Heart left ventricle (tissue), 13 donors: Measurements from ENCODE around the gene SENP8.

ENCODE experiments used
- CTCF ChIP-seq, 12 donors: fragments of 200-600 bp; sonication (generic) in 4 of 12; IDR thresholded peaks; one replicate each; pipeline versions ENCODE4 v1.5.0 to v1.8.0; 2018 to 2022; ENCODE audit warnings: antibody characterized with exemption in 12 of 12, mild to moderate bottlenecking in 5 of 12
- POLR2A ChIP-seq, 2 donors: fragments of 450-650 bp; IDR thresholded peaks; one replicate each; pipeline ENCODE4 v1.6.1; 2017; ENCODE audit warnings: antibody characterized with exemption in 2 of 2, mild to moderate bottlenecking in 2 of 2, moderate library complexity in 2 of 2
- donor health status: ischemic (EF 13 %, LVEDD 7.1; RV severe dilation, severe dysfunction).
- donor health status: DM: no; HTN: yes; CAD: no.
- donor health status: DM: no; HTN: no; CAD: no.
- donor health status: ischemic (EF 25% LVEDD 6.9; RV normal size, moderate dysfunction).
- donor health status: ischemic (EF 25% LVEDD 5.7; RV mildly dilated, moderate dysfunction).
- donor health status: ischemic (EF 35%, LVEDD 5.7; RV mildly dilated, moderate dysfunction).
- donor health status: nonischemic (EF 11% LVEDD 7.7; RV severe dilation, severe dysfunction).
- donor health status: DM: yes; HTN: yes; CAD: no.
- donor health status: PGD.
- donor health status: ischemic (EF 29% LVEDD 5.4; RV normal size, mild dysfunction).
- donor health status: nonischemic (EF 23%, LVEDD 6.1; RV moderate dilation, normal function).

- TF ChIP-seq CTCF (IDR thresholded peaks at IDR 0.05), result no peak
- TF ChIP-seq POLR2A (IDR thresholded peaks at IDR 0.05), result no peak
Measured at GRCh38 chr15:72180761-72181324, 62.6 kb downstream of the SENP8 start.
